DND-41 (cell line): ENCODE measurements around the gene ATP6V0A1.
"Not testable (repeated sequence)": the region's sequence is repeated elsewhere in the genome, so short reads cannot be mapped to it uniquely, and the experiment has no call there.

ENCODE experiments used
- ATAC-seq: fragments of 200-7000 bp; cut with Tn5 transposase; 3 replicates; pipeline ENCODE4 v1.9.1; 2021; ENCODE audit warnings: low read depth; ENCODE audit not compliant: insufficient read depth
- DNase-seq: peaks from one replicate; pipeline ENCODE4 v3.0.0-alpha.2; 2020
- H2AFZ ChIP-seq: 2 replicates; pipeline ENCODE4 v1.6.0; 2012; ENCODE audit warnings: low read depth, low read length
- H3K27ac ChIP-seq: 2 replicates; pipeline ENCODE4 v1.5.1; 2012; ENCODE audit warnings: low read length, inconsistent platforms
- H3K27me3 ChIP-seq: fragments of 200-600 bp; sonication (generic); 2 replicates; pipeline ENCODE4 v1.6.0; 2012; ENCODE audit warnings: low read length, mild to moderate bottlenecking, inconsistent platforms; ENCODE audit not compliant: insufficient read depth, poor library complexity
- H3K36me3 ChIP-seq: 2 replicates; pipeline ENCODE4 v1.5.1; 2012; ENCODE audit warnings: low read length, inconsistent platforms; ENCODE audit not compliant: insufficient read depth
- H3K4me1 ChIP-seq: 2 replicates; pipeline ENCODE4 v1.5.1; 2012; ENCODE audit warnings: mild to moderate bottlenecking, low read length; ENCODE audit not compliant: insufficient read depth
- H3K4me2 ChIP-seq: 2 replicates; pipeline ENCODE4 v1.6.0; 2012; ENCODE audit warnings: mild to moderate bottlenecking, moderate library complexity, low read length, inconsistent platforms; ENCODE audit not compliant: insufficient read depth
- H3K4me3 ChIP-seq, 2 experiments: fragments of 200-600 bp in 1 of 2; shearing (Covaris generic) in 1 of 2; 2 replicates each; pipeline ENCODE4 v1.5.1; 2012 to 2016; ENCODE audit warnings: inconsistent platforms in 2 of 2, low read length in 2 of 2, mild to moderate bottlenecking in 2 of 2, low read depth in 1 of 2, moderate library complexity in 1 of 2
- H3K79me2 ChIP-seq: 2 replicates; pipeline ENCODE4 v1.6.0; 2012; ENCODE audit warnings: low read length, inconsistent platforms; ENCODE audit not compliant: insufficient read depth
- H3K9ac ChIP-seq: 2 replicates; pipeline ENCODE4 v1.6.0; 2012; ENCODE audit warnings: low read depth, mild to moderate bottlenecking, inconsistent platforms, low read length, moderate library complexity
- H3K9me3 ChIP-seq: 2 replicates; pipeline ENCODE4 v1.5.1; 2012; ENCODE audit warnings: low read length, moderate library complexity, mild to moderate bottlenecking, inconsistent platforms; ENCODE audit not compliant: insufficient read depth, severe bottlenecking
- H4K20me1 ChIP-seq: 2 replicates; pipeline ENCODE4 v1.6.0; 2012; ENCODE audit warnings: low read length; ENCODE audit not compliant: insufficient read depth
- CTCF ChIP-seq: IDR thresholded peaks from 2 replicates; pipeline ENCODE4 v1.5.1; 2012; ENCODE audit warnings: borderline replicate concordance, low read length, moderate library complexity, mild to moderate bottlenecking; ENCODE audit not compliant: poor library complexity, severe bottlenecking; ENCODE audit errors: extremely low read depth
- EZH2 ChIP-seq: IDR thresholded peaks from 3 replicates; pipeline ENCODE4 v1.6.1; 2012; ENCODE audit warnings: borderline replicate concordance, low read depth, mild to moderate bottlenecking, moderate library complexity, low read length, inconsistent platforms; ENCODE audit not compliant: severe bottlenecking

ATP6V0A1 gene

GRCh38 chr17:42541041-42541833 is 82.6 kb downstream of the ATP6V0A1 start:
- Histone ChIP-seq H3K4me1 (peaks cover 15% of the 10 kb centered on the region), H3K27ac (no peak overlapping the region), H3K9ac (no peak overlapping the region), H3K9me3 (no peaks in the 10 kb centered on the region), H3K4me3 (no peak overlapping the region), H2AFZ (no peak overlapping the region), H3K36me3 (peaks cover 35% of the 10 kb centered on the region), H3K4me2 (no peak overlapping the region), H3K79me2 (peaks cover 10% of the 10 kb centered on the region), H3K27me3 (no peaks in the 10 kb centered on the region), H4K20me1 (peaks cover 7% of the 10 kb centered on the region; the same call in 1 of the 2 replicates)
- no peak for TF ChIP-seq CTCF
- TF ChIP-seq EZH2, result no peak
- ATAC-seq (no peak), DNase-seq (no peak)

GRCh38 chr17:42543190-42544079 is 84.8 kb downstream of the ATP6V0A1 start:
- Histone ChIP-seq H3K27me3 (no peaks in the 10 kb centered on the region), H3K4me2 (no peak overlapping the region), H4K20me1 (no peaks in the 10 kb centered on the region), H3K9me3 (no peaks in the 10 kb centered on the region), H3K4me3 (no peak overlapping the region), H3K36me3 (peaks cover 29% of the 10 kb centered on the region), H3K79me2 (no peaks in the 10 kb centered on the region), H2AFZ (no peak overlapping the region), H3K9ac (no peak overlapping the region), H3K27ac (no peak overlapping the region), H3K4me1 (no peaks in the 10 kb centered on the region)
- ATAC-seq (no peak), DNase-seq (no peak)
- TF ChIP-seq CTCF, result no peak
- no peak for TF ChIP-seq EZH2

GRCh38 chr17:42544874-42545283 is 86.2 kb downstream of the ATP6V0A1 start:
- Histone ChIP-seq H3K79me2 (no peaks in the 10 kb centered on the region), H4K20me1 (no peaks in the 10 kb centered on the region), H3K4me2 (no peak overlapping the region), H3K9me3 (no peaks in the 10 kb centered on the region), H3K27ac (no peak overlapping the region), H3K36me3 (peaks cover 23% of the 10 kb centered on the region), H3K4me3 (no peak overlapping the region), H3K27me3 (no peaks in the 10 kb centered on the region), H3K9ac (no peak overlapping the region), H2AFZ (no peak overlapping the region), H3K4me1 (no peaks in the 10 kb centered on the region)
- no peak for TF ChIP-seq EZH2
- TF ChIP-seq CTCF, result no peak
- DNase-seq (no peak), ATAC-seq (no peak)

GRCh38 chr17:42545755-42546505 is 87.3 kb downstream of the ATP6V0A1 start:
- H3K9me3 ChIP-seq, H3K4me1 ChIP-seq, ATAC-seq, DNase-seq, H3K9ac ChIP-seq, H3K27ac ChIP-seq, H3K27me3 ChIP-seq, H2AFZ ChIP-seq, H3K79me2 ChIP-seq, H4K20me1 ChIP-seq, H3K4me3 ChIP-seq, H3K4me2 ChIP-seq: not testable (repeated sequence)
- H3K36me3 ChIP-seq, result peaks cover 22% of the 10 kb centered on the region
